Embryonic facial prominence (tissue), 1 donor: ENCODE results near the gene RABGGTB.
"Not testable (repeated sequence)": the region's sequence is repeated elsewhere in the genome, so short reads cannot be mapped to it uniquely, and the experiment has no call there.

Experiments used
- DNase-seq: peaks from one replicate; pipeline ENCODE4 v3.0.0-alpha.2; 2016; ENCODE audit errors: extremely low spot score

The RABGGTB gene

DNA sequence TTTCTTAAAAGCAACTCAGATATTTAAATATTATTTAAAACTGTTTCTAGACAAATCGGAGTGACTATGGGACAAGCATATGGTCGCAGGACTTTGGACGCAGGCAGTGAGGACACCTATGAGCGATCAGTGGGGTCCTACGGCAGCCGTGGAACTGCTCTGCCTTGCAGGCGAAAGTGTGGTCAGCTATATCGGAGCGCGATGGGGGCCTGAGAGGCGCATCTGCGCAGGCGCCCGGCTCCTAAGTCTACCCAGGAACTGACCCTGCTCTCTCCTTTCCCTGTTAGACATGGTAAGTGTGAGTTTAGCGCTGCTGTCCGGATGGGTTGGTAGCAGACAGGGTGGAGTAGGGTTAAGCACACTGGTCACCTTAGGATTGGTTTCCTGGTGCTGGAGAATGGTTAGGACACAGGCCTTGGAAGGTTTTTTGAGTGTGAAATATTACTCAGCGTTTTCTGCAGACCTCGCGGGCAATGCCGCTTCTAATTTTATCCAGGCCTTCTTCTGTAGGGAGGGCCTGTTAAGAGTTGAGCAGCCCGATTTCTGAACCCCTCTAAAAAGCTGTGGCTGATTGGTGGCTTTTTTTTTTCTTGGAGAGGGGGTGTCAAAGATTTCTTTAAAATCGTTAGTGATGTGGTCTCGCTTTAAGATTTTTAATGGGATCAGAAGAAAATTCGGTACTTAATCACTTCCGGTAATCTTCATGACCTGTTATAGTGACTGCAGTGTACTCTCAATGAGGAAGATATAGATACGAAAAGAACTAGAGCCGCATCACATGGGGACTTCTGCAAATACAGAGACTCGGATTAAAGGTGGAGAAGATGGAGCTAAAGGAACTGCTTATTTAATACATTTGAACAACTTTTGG, at the start of gene RABGGTB:
TSS of gene RABGGTB (plus strand) at position 274 of the 871 bp plus-strand sequence. CDS start at position 290, 16 bp downstream.
- DNase-seq = peak; percentile 92

- no peak for DNase-seq
Observed at GRCh38 chr1:75742047-75742625, 43.9 kb upstream of the RABGGTB start.

- no peak for DNase-seq
Observed at GRCh38 chr1:75745276-75745675, 40.8 kb upstream of the RABGGTB start.

DNA sequence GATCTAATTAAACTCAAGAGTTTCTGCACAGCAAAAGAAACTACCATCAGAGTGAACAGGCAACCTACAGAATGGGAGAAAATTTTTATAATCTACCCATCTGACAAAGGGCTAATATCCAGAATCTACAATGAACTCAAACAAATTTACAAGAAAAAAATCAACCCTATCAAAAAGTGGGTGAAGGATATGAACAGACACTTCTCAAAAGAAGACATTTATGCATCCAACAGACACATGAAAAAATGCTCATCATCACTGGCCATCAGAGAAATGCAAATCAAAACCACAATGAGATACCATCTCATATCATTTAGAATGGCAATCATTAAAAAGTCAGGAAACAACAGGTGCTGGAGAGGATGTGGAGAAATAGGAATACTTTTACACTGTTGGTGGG, 28.8 kb upstream of the RABGGTB start:
- DNase-seq = not testable (repeated sequence)

- DNase-seq = not testable (repeated sequence)
Observed at GRCh38 chr1:75758543-75758942, 27.5 kb upstream of the RABGGTB start.

GRCh38 chr1:75764057-75764655, 21.9 kb upstream of the RABGGTB start:
- DNase-seq = no peak

DNA sequence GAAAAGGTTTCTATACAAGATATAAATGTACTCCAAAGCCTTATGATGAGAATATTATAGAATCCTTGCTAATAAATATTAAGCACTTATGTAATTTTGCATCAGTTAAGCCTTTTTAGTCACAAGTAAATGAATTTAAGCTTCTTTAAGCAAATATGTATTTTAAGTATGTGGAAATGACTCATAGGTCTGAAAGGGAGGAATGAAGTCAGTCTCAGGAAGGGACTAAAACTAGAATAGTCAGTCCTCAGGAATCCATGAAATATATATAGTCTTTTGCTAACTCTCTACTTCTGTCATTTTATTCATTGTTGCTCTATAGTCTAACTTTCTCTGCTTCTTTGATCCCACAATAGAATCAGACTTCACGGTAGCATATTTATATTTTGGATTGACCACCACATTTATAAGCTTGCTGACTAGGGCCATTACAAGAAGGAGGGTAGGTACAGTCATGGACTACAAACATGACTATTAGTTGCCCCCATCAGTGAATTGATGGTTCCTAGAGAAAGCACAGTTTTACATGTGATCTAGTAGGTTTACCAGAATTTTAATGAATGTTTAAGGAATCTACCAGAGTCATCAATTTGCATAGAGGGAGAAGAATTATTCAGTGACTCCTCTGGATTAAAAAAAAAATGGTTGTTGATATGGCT, 20.2 kb upstream of the RABGGTB start:
- DNase-seq = no peak

DNA sequence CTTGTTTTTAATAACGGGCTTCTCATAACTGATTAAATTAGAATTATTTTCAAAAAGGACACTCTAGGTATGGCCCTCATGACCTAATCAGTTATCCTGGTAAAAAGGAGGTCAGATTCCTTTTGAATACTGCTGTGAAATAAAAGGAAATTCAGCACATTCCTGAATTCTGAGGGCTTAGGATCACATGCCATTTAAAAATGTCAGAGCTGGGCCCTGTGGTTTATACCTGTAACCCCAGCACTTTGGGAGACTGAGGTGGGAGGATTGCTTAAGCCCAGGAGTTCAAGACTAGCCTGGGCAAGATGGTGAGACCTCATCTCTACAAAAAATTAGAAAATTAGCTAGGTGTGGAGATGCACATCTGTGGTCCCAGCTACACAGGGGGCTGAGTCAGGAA, 18.0 kb upstream of the RABGGTB start:
- no peak for DNase-seq

DNA sequence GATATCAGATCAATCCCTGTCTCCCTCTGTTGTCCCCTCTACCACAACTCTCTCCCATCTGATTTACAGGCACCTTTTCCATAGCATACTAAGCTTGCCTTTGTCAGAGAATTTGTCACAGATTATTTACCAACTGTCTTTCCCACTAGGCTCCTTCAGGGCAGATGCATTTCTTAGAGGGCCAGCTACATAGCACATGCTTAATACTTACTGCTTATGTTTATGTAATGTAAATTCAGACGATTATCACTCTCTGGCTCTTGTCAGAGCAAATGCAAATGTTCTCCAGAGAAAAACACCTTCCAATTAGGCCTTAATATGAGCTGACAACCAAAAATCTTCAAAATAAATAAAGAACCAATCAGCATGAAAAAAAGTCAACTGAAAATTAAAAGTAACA, 15.3 kb upstream of the RABGGTB start:
- DNase-seq = no peak

DNA sequence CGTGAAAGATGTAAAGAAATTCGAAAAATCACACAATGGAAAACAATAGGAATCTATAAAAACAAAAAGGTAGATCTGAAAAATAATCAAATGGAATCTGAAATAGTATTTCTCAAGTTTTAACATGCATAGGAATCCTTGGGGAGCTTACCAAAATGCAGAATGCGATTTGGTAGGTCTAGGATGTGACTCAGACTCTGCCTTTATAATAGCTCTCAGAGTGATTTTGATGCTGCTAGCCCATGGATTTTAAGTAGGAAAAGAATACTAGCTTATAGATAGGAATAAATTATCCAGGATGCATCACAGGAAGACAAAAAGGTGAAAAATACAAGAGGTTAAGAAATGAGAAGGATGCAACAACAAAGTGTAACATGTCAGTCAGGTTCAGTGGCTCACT, 14.1 kb upstream of the RABGGTB start:
- no peak for DNase-seq

GRCh38 chr1:75777812-75778211, 8.2 kb upstream of the RABGGTB start:
- not testable (repeated sequence) for DNase-seq

GRCh38 chr1:75778694-75779093, 7.4 kb upstream of the RABGGTB start:
- DNase-seq = not testable (repeated sequence)

DNA sequence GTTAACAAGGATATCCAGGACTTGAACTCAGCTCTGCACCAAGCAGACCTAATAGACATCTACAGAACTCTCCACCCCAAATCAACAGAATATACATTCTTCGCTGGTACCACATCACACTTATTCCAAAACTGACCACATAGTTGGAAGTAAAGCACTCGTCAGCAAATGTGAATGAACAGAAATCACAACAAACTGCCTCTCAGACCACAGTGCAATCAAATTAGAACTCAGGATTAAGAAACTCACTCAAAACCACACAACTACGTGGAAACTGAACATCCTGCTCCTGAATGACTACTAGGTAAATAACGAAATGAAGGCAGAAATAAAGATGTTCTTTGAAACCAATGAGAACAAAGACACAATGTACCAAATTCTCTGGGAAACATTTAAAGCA, 5.9 kb upstream of the RABGGTB start:
- DNase-seq = not testable (repeated sequence)

- not testable (repeated sequence) for DNase-seq
Observed at GRCh38 chr1:75783920-75784319, 2.1 kb upstream of the RABGGTB start.

DNA sequence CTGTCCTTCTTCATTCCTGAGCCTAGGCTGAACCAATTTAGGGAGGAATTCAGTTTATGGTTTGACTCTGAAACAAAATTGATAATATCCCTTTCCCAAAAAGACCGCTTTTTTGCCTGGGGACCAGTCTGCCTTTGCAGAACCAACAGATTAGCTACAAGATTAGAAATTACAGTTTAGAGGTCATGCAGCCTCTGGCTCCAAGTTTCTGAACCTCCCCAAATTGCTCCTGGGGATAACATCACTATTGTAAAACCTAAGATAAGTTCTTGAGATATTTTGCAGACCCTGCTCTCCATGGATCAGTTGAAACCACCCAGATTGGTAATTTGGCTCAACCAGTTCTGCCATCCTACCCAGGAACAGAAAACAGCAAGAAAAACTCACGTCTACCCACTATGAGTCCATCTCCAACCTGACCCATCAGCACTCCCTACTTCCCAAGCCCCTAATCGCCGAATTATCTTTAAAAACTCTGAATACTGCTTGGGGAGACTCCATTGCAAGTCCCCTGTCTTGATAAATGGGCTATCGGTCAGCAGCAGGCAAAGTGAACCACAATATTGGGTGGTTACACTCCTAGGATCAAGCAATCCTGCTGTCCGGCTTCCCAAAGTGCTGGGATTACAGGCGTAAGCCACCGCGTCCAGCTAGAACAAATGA, 605 bp upstream of the RABGGTB start:
- no peak for DNase-seq

DNA sequence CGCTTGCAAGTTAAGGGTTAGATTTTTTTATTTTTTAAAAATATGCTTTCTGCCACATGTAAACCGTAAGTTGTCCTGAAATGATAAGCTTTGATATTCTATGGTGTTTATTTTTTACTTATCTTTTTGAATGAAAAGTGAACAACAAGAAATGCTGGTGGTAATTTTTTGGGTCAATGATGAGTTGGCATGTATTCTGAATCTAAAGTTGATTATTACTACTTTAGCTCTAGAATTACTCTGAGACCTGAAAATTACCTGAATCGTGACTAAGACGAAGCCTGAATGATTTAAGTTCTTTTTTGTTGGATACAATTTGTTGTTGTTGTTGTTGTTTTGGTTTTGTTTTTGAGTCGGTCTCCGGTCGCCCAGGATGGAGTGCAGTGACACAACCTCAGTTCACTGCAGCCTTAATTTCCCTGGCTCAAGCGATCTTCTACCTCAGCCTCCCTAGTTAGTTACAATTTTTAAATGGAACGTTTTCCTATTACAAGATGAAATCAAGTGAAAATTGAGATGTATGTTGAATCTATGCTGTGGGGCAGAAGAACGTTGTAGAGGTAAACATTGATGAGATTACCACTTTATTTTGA, 941 bp downstream of the RABGGTB start:
- DNase-seq = no peak

DNA sequence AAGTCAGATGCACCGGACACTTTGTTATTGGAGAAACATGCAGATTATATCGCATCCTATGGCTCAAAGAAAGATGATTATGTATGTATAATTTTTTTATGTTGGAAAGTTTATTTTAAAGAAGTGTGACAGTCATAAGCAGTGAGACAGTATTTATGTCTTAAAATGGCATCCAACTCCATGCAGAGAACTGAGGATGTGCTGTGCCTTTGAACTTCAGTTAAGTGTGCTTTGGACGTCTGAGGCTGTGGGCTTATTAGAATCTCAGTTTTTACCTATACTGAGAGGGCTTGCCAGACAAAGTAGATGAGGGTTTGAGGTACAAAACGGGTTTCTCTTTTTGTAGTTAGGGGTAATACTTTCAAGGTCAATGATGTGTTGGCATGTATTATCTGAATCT, 1.5 kb downstream of the RABGGTB start:
- DNase-seq = no peak

DNA sequence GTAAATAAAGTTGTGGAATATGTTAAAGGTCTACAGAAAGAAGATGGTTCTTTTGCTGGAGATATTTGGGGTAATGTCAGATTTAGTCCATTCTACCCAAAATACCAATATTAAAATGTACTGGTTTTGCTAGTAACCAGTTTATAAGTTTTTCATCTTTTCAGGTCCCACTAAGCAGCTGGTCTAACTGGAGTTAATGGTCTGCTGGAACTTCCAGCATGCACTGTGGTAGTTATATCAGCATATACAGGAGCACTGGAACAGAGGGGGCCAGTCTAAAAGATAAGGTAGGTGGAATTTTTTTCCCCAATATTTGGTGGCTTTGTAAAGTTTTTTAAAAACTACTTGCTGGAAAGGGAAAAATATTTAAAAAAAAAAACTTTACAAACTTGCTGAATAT, 3.9 kb downstream of the RABGGTB start:
- DNase-seq = no peak

DNA sequence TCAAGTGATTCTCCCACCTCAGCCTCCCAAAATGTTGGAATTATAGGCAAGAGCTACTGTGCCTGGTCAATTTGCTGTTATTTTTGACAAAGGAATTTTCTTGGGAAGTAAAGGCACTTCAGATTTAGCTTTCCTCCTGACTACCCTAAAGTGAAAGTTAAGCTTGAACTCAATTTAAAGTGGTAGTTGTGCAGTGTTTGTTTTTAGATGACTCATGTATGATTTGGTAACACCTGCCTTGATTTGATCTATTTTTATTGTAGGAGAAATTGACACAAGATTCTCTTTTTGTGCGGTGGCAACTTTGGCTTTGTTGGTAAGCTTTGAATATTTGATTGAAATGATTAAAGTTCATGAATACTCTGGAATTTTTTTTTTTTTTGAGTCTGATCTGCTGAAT, 5.0 kb downstream of the RABGGTB start:
- DNase-seq = no peak

DNA sequence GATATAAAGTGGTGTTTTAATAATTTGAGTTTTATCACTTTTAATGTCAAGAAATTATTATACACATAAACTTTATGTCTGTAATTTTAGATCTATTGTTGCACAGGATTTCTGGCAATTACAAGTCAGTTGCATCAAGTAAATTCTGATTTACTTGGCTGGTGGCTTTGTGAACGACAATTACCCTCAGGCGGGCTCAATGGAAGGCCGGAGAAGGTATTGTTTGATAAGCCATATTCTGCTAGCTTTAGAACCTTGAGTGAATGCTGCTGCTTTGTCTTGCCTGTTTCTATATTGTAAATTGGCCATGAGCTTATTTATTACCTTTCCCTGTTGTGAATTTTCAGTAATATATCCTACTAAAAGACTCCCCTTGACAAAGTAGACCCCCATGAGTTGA, 6.0 kb downstream of the RABGGTB start:
- no peak for DNase-seq

DNA sequence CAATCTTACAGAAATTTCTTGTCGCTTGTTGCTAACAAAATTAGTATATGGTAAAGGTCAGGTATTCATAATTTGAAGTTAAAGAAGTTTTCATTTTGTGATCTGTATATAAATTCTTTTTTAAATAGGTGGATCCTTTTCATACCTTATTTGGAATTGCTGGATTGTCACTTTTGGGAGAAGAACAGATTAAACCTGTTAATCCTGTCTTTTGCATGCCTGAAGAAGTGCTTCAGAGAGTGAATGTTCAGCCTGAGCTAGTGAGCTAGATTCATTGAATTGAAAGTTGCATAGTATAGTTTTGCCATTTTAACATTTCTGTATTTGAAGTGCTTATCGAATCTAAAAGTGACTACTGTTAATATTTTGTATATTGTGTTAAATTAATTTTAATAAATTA, 8.3 kb downstream of the RABGGTB start:
- DNase-seq = no peak
